Loucy (cell line): ENCODE measurements around the gene IL23R.

Source experiments
- H2AFZ ChIP-seq: fragments of 200-600 bp; sonication (generic); 2 replicates; pipeline ENCODE4 v1.6.0; 2016; ENCODE audit warnings: antibody characterized with exemption, mild to moderate bottlenecking, low read length, moderate library complexity
- H3F3A ChIP-seq: fragments of 200-600 bp; 2 replicates; pipeline ENCODE4 v1.6.0; 2016; ENCODE audit warnings: antibody characterized with exemption, low read depth, mild to moderate bottlenecking
- H3K27me3 ChIP-seq: fragments of 200-600 bp; sonication (generic); 2 replicates; pipeline ENCODE4 v1.6.1; 2014; ENCODE audit warnings: low read length, mild to moderate bottlenecking; ENCODE audit not compliant: insufficient read depth, poor library complexity, severe bottlenecking
- H3K36me3 ChIP-seq: fragments of 200-600 bp; sonication (generic); 2 replicates; pipeline ENCODE4 v1.6.1; 2016; ENCODE audit warnings: low read length; ENCODE audit not compliant: insufficient read depth
- H3K4me1 ChIP-seq: fragments of 200-600 bp; sonication (generic); 2 replicates; pipeline ENCODE4 v1.5.1; 2014; ENCODE audit warnings: low read length, mild to moderate bottlenecking; ENCODE audit not compliant: insufficient read depth, poor library complexity, severe bottlenecking
- H3K4me2 ChIP-seq: fragments of 200-600 bp; sonication (generic); 2 replicates; pipeline ENCODE4 v1.6.0; 2014; ENCODE audit warnings: antibody characterized with exemption, low read length, low read depth, mild to moderate bottlenecking; ENCODE audit not compliant: poor library complexity, severe bottlenecking
- H3K4me3 ChIP-seq: fragments of 200-600 bp; sonication (generic); 2 replicates; pipeline ENCODE4 v1.5.1; 2014; ENCODE audit warnings: low read length, mild to moderate bottlenecking, mixed read lengths; ENCODE audit not compliant: poor library complexity, severe bottlenecking
- H3K79me2 ChIP-seq: fragments of 200-600 bp; sonication (generic); 2 replicates; pipeline ENCODE4 v1.6.1; 2014; ENCODE audit warnings: low read length; ENCODE audit not compliant: insufficient read depth
- H3K9ac ChIP-seq: fragments of 200-600 bp; sonication (generic); 2 replicates; pipeline ENCODE4 v1.6.0; 2014; ENCODE audit warnings: mild to moderate bottlenecking, low read depth, low read length, moderate library complexity; ENCODE audit not compliant: poor library complexity, severe bottlenecking
- H3K9me2 ChIP-seq: fragments of 200-600 bp; sonication (generic); replicated peaks from 2 replicates; pipeline ENCODE4 v1.6.1; 2016; ENCODE audit warnings: low read depth, low read length, mixed read lengths
- H3K9me3 ChIP-seq: fragments of 200-600 bp; sonication (generic); 2 replicates; pipeline ENCODE4 v1.6.1; 2014; ENCODE audit warnings: mild to moderate bottlenecking, antibody characterized with exemption, low read length, low read depth; ENCODE audit not compliant: insufficient read depth
- H4K20me1 ChIP-seq: fragments of 200-600 bp; sonication (generic); 2 replicates; pipeline ENCODE4 v1.6.0; 2014; ENCODE audit warnings: antibody characterized with exemption, low read length, mild to moderate bottlenecking; ENCODE audit not compliant: insufficient read depth, poor library complexity, severe bottlenecking
- CTCF ChIP-seq: fragments of 200-600 bp; sonication (generic); conservative IDR thresholded peaks from 2 replicates; pipeline ENCODE4 v1.5.1; 2014; ENCODE audit warnings: mild to moderate bottlenecking, antibody characterized with exemption, low read length
- EZH2phosphoT487 ChIP-seq: fragments of 200-600 bp; IDR thresholded peaks from 2 replicates; pipeline ENCODE4 v1.6.1; 2018; ENCODE audit warnings: antibody characterized with exemption, mild to moderate bottlenecking, moderate library complexity, borderline replicate concordance

IL23R gene

DNA sequence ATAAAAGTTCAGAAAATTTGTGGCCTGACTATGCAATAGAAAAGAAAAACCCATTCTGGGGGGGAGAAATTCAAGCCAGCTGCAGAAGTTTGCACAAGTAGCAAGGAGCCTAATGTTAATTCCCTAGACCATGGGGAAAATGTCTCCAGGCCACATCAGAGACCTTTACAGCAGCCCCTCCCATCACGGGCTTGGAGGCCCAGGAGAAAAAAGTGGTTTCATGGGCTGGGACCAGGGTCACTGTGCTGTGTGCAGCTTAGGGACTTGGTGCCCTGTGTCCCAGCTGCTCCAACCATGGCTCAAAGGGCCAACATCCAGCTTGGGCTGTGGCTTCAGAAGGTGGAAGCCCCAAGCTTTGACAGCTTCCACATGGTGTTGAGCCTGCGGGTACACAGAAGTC lies 42.0 kb downstream of the IL23R start:
- Histone ChIP-seq H3K4me3 (no peak overlapping the region), H4K20me1 (no peaks in the 10 kb centered on the region), H3F3A (no peaks in the 10 kb centered on the region), H3K36me3 (no peaks in the 10 kb centered on the region), H3K4me1 (peaks cover 5% of the 10 kb centered on the region), H2AFZ (no peak overlapping the region), H3K9me3 (no peaks in the 10 kb centered on the region), H3K79me2 (no peaks in the 10 kb centered on the region), H3K27me3 (no peaks in the 10 kb centered on the region), H3K9me2 (no peaks in the 10 kb centered on the region), H3K4me2 (no peak overlapping the region), H3K9ac (no peak overlapping the region)
- no peak for TF ChIP-seq CTCF

DNA sequence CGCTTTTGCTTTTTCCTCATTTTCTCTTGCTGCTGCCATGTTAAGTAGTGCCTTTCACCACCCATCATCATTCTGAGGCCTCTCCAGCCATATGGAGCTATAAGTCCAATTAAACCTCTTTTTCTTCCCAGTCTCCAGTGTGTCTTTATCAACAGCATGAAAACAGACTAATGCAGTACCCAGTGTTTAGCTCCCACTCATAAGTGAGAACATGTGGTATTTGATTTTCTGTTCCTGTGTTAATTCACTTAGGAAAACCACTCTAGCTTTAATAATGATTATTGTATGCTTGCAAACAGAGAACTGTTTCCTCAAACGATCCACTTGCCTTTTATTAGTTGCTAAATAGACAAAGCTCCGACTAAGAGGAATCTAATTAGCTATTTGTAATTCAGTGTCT lies 43.3 kb downstream of the IL23R start:
- Histone ChIP-seq H3K79me2 (no peaks in the 10 kb centered on the region), H4K20me1 (no peaks in the 10 kb centered on the region)
- TF ChIP-seq CTCF: no peak

GRCh38 chr1:67211589-67212563 lies 45.6 kb downstream of the IL23R start:
- peak overlapping the region; percentile 33 for H2AFZ ChIP-seq
- peaks cover 5% of the 10 kb centered on the region for H3K4me1 ChIP-seq
- peak; percentile 83 for TF ChIP-seq CTCF
- no peak for TF ChIP-seq EZH2phosphoT487
- no peaks in the 10 kb centered on the region for H4K20me1 ChIP-seq
- H3F3A ChIP-seq: no peaks in the 10 kb centered on the region
- H3K4me2 ChIP-seq: peak overlapping the region; percentile 39
- H3K27me3 ChIP-seq: no peaks in the 10 kb centered on the region
- H3K36me3 ChIP-seq: no peaks in the 10 kb centered on the region
- no peaks in the 10 kb centered on the region for H3K9me3 ChIP-seq
- no peaks in the 10 kb centered on the region for H3K79me2 ChIP-seq
- no peak overlapping the region for H3K9ac ChIP-seq
- no peaks in the 10 kb centered on the region for H3K9me2 ChIP-seq
- peak overlapping the region; percentile 3 for H3K4me3 ChIP-seq

More for the DNA sequence above, 43.3 kb downstream of the IL23R start:
- no peaks in the 10 kb centered on the region for H3F3A ChIP-seq
- H2AFZ ChIP-seq: no peak overlapping the region
- H3K4me1 ChIP-seq: peaks cover 5% of the 10 kb centered on the region
- no peak overlapping the region for H3K4me2 ChIP-seq
- H3K4me3 ChIP-seq: no peak overlapping the region
- no peaks in the 10 kb centered on the region for H3K9me2 ChIP-seq
- H3K9ac ChIP-seq: no peak overlapping the region
- H3K27me3 ChIP-seq: no peaks in the 10 kb centered on the region
- H3K36me3 ChIP-seq: no peaks in the 10 kb centered on the region
- H3K9me3 ChIP-seq: no peaks in the 10 kb centered on the region
